Measurements from ENCODE around the gene ZSCAN21. TPM values are rescaled to one million over a fixed set of nuclear protein-coding genes. Genes with fewer than 3 reads are reported as not detected.

The ZSCAN21 gene
- total and polyA plus RNA-seq, 2 of the 4 experiments (the other 2 are of a cell fraction), result 11.5 to 13.3 TPM

DNA sequence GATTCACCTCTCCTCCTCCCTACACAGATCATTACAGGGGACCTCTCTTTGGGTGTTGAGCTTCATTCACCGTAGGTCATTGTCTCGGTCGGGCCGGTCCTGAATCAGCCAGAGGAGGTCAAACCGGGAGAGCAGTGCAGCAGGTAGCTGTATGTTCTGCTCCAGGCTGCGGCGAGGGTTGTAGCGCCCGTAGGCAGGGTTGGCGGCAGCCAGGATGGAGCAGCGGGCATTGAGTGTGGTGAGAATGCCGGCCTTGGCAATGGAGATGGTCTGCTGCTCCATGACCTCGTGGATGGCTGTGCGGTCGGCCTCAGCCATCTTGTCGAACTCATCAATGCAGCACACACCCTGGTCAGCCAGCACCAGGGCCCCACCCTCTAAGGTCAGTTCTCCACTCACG is 46.1 kb downstream of the ZSCAN21 start:
- POLR2A ChIA-PET (ENCODE audit: unreplicated experiment), result no interaction called here

More for the DNA sequence above, 46.1 kb downstream of the ZSCAN21 start:
- H3K4me2 ChIP-seq (ENCODE audit: low read depth, low read length), result no peak overlapping the region
- H3K9me1 ChIP-seq (ENCODE audit: insufficient read depth, low read length), result peaks cover 5% of the 10 kb centered on the region
- no peak overlapping the region for H3K56ac ChIP-seq (ENCODE audit: extremely low read depth, insufficient read depth, low read length)
- H3K27ac ChIP-seq (ENCODE audit: insufficient read depth, low read length), result no peak overlapping the region
- TF ChIP-seq RAD21 (IDR thresholded peaks at IDR 0.05; ENCODE audit: low read length) (no peak), POLR2A (IDR thresholded peaks at IDR 0.05; ENCODE audit: low read depth, low read length) (no peak)
- peaks cover 45 to 81% of the 10 kb centered on the region in 2 experiments for H3K79me1 ChIP-seq (ENCODE audit: low read depth in 1 of 2, low read length in 2 of 2)
- intact Hi-C loops (cut with micrococcal nuclease), result no loop called here
- no peak overlapping the region for H2BK20ac ChIP-seq (ENCODE audit: low read depth, low read length)
- H2AFZ ChIP-seq (replicated peaks; ENCODE audit: low read length, poor library complexity), result no peak overlapping the region
- H3K9ac ChIP-seq (ENCODE audit: low read depth, low read length), result no peak overlapping the region
- H3K18ac ChIP-seq (ENCODE audit: low read depth, low read length), result no peak overlapping the region
- no peak overlapping the region for H3K14ac ChIP-seq (replicated peaks; ENCODE audit: low read depth, low read length)
- ATAC-seq (ENCODE audit: low read depth), result no peak
- no peak overlapping the region for H2BK5ac ChIP-seq (ENCODE audit: low read depth, low read length, poor library complexity, severe bottlenecking)
- peaks cover 7% of the 10 kb centered on the region for H3K4me1 ChIP-seq (ENCODE audit: control insufficient read depth, insufficient read depth, low read length)
- no peak overlapping the region for H3K23ac ChIP-seq (ENCODE audit: low read depth, low read length)
- no peak overlapping the region for H3K4me3 ChIP-seq (ENCODE audit: insufficient read depth, low read depth, low read length)
- no peak overlapping the region for H3K4ac ChIP-seq (ENCODE audit: low read depth, low read length)
- H2BK15ac ChIP-seq (ENCODE audit: low read depth, low read length), result no peak overlapping the region
- H4K5ac ChIP-seq (ENCODE audit: low read depth, low read length), result no peak overlapping the region
- no peaks in the 10 kb centered on the region for H3K27me3 ChIP-seq (ENCODE audit: control insufficient read depth, insufficient read depth, low read length)
- no CpG with 5 or more reads among the region's 17 CpGs for WGBS, 2 experiments (ENCODE audit: extremely low coverage in 2 of 2, insufficient read length in 1 of 2)
- peaks cover 79% of the 10 kb centered on the region for H3K36me3 ChIP-seq (ENCODE audit: control insufficient read depth, insufficient read depth, low read length)
- no TSS peak for BruUV-seq (replicated peaks)
- H4K20me1 ChIP-seq (ENCODE audit: insufficient read depth, low read length), result peaks cover 11% of the 10 kb centered on the region
- dilution Hi-C loops (cut with HindIII; ENCODE audit: low sequenced_read_pairs, unreplicated experiment), result no loop called here
- no peak overlapping the region for H2AK9ac ChIP-seq (replicated peaks; ENCODE audit: low read depth, low read length, poor library complexity)
- no peak overlapping the region for H4K8ac ChIP-seq (ENCODE audit: low read depth in 2 of 2, low read length in 2 of 2)
- no peak for DNase-seq
- no peaks in the 10 kb centered on the region for H3K9me3 ChIP-seq (ENCODE audit: control insufficient read depth, insufficient read depth, low read length)
- in situ Hi-C loops (cut with MboI; ENCODE audit: low sequenced_read_pairs), result no loop called here
- no peak overlapping the region for H2BK120ac ChIP-seq (ENCODE audit: low read depth, low read length)
- H4K91ac ChIP-seq (ENCODE audit: insufficient read depth, low read depth, low read length), result no peak overlapping the region
- H2AK5ac ChIP-seq (ENCODE audit: low read depth, low read length), result no peak overlapping the region
- CTCF ChIA-PET, result no interaction called here

All from IMR-90 (cell line).